Heart right ventricle (tissue), 16 donors: ENCODE data around the gene KHDRBS2. TPM values are rescaled to one million over a fixed set of nuclear protein-coding genes. Genes with fewer than 3 reads are reported as not detected.

Source experiments
- ATAC-seq, 8 donors: fragments of 200-7000 bp; cut with Tn5 transposase; one replicate each; pipeline ENCODE4 v1.9.1; 2020; ENCODE audit warnings: mild to moderate bottlenecking in 8 of 8, moderate library complexity in 8 of 8, moderate number of reproducible peaks in 1 of 8
- DNase-seq, 2 donors: peaks; one replicate each; pipeline ENCODE4 v3.0.0-alpha.2; 2020
- H3K27ac ChIP-seq, 10 donors: fragments of 200-600 bp; sonication (generic) in 2 of 10; one replicate each; pipeline versions ENCODE4 v1.5.0 to v1.8.0; 2020 to 2022; ENCODE audit warnings: mild to moderate bottlenecking in 3 of 10
- H3K27me3 ChIP-seq, 7 donors: fragments of 200-600 bp; one replicate each; pipeline ENCODE4 v1.8.0; 2021 to 2022; ENCODE audit warnings: mild to moderate bottlenecking in 2 of 7
- H3K36me3 ChIP-seq, 9 donors: fragments of 200-600 bp; sonication (generic) in 1 of 9; one replicate each; pipeline versions ENCODE4 v1.5.0 to v1.8.0; 2020 to 2022; ENCODE audit warnings: mild to moderate bottlenecking in 2 of 9
- H3K4me1 ChIP-seq, 9 donors: fragments of 200-600 bp; sonication (generic) in 1 of 9; one replicate each; pipeline versions ENCODE4 v1.5.0 to v1.8.0; 2020 to 2022; ENCODE audit warnings: mild to moderate bottlenecking in 4 of 9
- H3K4me3 ChIP-seq, 10 donors: fragments of 200-600 bp; sonication (generic) in 2 of 10; one replicate each; pipeline versions ENCODE4 v1.5.0 to v1.8.0; 2020 to 2022; ENCODE audit warnings: mild to moderate bottlenecking in 7 of 10, moderate library complexity in 2 of 10
- H3K9me3 ChIP-seq, 11 donors: fragments of 200-600 bp in 10 of 11; sonication (generic) in 2 of 11; one replicate each; pipeline versions ENCODE4 v1.5.0 to v1.8.0; 2013 to 2022; ENCODE audit warnings: mild to moderate bottlenecking in 2 of 11, control low read depth in 1 of 11, moderate library complexity in 1 of 11
- WGBS, 2 donors: extraction: QIAGEN DNeasy Blood & Tissue Kit; methylation state at CpG; one replicate each; pipeline ENCODE4 v1.1.7; 2013; ENCODE audit warnings: inconsistent platforms in 1 of 2; 5-methylcytosine and 5-hydroxymethylcytosine counted together
- intact Hi-C, 10 donors: fragments of 100-400 bp; cut with DNase I; formaldehyde crosslinking; loops; one replicate each; pipeline versions ENCODE4 v1.11.1 to v1.14.2; 2022
- polyA plus RNA-seq, 2 donors: library from polyadenylated mRNA; stranded (reverse); fragments of 200-250 nt; gene quantifications; one replicate each; pipeline ENCODE4 v1.2.3, GENCODE V29; 2013
- total RNA-seq, 10 donors: library from RNA; stranded (reverse); fragmentation: NEBNext Ultra II Directional in 3 of 10; extraction: Animal tissue kit (Norgen Biotek cat#: 25700) in 3 of 10; gene quantifications; one replicate each; pipeline versions ENCODE4 v1.2.1 to v1.2.4, GENCODE V29; 2021 to 2023
- TF ChIP-seq, protein P1 (sequence below), 9 donors: fragments of 200-600 bp; sonication (generic) in 2 of 9; IDR thresholded peaks; one replicate each; pipeline versions ENCODE4 v1.5.0 to v1.8.0; 2021 to 2022; ENCODE audit warnings: antibody characterized with exemption in 9 of 9, mild to moderate bottlenecking in 5 of 9, moderate library complexity in 1 of 9
- donor health status: Arrhythmogenic right ventricular cardiomyopathy.
- donor health status: ischemic (EF 13 %, LVEDD 7.1; RV severe dilation, severe dysfunction).
- donor health status: healthy with polysubstance abuse.
- donor health status: DM: no; HTN: yes; CAD: no.
- donor health status: DM: no; HTN: no; CAD: no.
- donor health status: ischemic (EF 25% LVEDD 6.9; RV normal size, moderate dysfunction).
- donor health status: ischemic (EF 25% LVEDD 5.7; RV mildly dilated, moderate dysfunction).
- donor health status: healthy.
- donor health status: DM: yes; HTN: yes; CAD: no.
- donor health status: Ischemic cardiomyopathy.
- donor health status: ischemic (EF 35%, LVEDD 5.7; RV mildly dilated, moderate dysfunction).
- donor health status: nonischemic (EF 11% LVEDD 7.7; RV severe dilation, severe dysfunction).
- donor health status: DM: yes; HTN: yes; CAD: no.
- donor health status: PGD.
- donor health status: ischemic (EF 29% LVEDD 5.4; RV normal size, mild dysfunction).
- donor health status: nonischemic (EF 23%, LVEDD 6.1; RV moderate dilation, normal function).

The KHDRBS2 gene
- total and polyA plus RNA-seq, 12 donors, result 0.09 to 0.15 (median 0.14) TPM; not detected in 9

DNA sequence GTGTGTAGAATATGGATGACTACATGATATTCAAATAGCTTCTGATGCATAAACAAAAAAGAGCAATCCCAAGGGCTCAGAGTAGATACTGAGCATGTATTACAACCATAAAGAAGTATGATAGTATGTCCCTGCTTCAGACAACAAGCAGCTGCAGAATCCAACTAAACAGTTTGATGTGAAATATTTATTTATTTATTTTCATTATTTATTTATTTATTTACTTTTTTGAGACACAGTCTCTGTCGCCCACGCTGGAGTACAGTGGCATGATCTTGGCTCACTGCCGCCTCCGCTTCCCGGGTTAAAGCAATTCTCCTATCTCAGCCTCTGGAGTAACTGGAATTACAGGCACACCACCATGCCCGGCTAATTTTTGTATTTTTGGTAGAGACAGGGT, 384.3 kb downstream of the KHDRBS2 start:
- Histone ChIP-seq H3K9me3 (peaks cover 0 to 8% (median 0%) of the 10 kb centered on the region in 11 donors), H3K27ac (no peak overlapping the region), H3K4me3 (no peak overlapping the region), H3K4me1 (no peaks in the 10 kb centered on the region), H3K27me3 (no peaks in the 10 kb centered on the region), H3K36me3 (no peaks in the 10 kb centered on the region)
- intact Hi-C loops, result no loop called here
- DNase-seq (no peak), ATAC-seq (no peak)
- WGBS, 2 donors, result 86 to 92% methylated on average over 6 of the region's 6 CpGs
- TF ChIP-seq, protein P1, sequence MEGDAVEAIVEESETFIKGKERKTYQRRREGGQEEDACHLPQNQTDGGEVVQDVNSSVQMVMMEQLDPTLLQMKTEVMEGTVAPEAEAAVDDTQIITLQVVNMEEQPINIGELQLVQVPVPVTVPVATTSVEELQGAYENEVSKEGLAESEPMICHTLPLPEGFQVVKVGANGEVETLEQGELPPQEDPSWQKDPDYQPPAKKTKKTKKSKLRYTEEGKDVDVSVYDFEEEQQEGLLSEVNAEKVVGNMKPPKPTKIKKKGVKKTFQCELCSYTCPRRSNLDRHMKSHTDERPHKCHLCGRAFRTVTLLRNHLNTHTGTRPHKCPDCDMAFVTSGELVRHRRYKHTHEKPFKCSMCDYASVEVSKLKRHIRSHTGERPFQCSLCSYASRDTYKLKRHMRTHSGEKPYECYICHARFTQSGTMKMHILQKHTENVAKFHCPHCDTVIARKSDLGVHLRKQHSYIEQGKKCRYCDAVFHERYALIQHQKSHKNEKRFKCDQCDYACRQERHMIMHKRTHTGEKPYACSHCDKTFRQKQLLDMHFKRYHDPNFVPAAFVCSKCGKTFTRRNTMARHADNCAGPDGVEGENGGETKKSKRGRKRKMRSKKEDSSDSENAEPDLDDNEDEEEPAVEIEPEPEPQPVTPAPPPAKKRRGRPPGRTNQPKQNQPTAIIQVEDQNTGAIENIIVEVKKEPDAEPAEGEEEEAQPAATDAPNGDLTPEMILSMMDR (IDR thresholded peaks at IDR 0.05), result no peak

DNA sequence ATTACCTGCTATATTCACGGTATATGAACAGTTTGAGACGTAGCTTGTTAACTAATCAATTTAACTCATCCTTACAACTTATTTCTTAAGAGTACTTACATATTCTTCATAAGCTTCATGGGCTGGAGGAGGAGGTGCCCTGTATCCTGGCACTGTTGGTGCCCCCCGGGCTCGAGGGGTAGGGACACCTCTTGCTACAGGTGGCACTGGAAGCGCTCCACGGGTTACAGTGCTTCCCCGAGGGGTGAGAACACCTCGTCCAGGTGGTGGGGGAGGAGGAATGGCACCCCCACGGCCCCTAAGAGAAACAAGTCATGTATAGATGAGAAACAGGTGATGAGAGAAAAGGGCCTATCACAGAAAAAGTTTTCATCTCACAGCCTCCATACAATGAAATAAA, 391.5 kb downstream of the KHDRBS2 start:
- Histone ChIP-seq H3K4me1 (no peaks in the 10 kb centered on the region), H3K27me3 (no peaks in the 10 kb centered on the region), H3K4me3 (no peak overlapping the region), H3K36me3 (no peaks in the 10 kb centered on the region), H3K27ac (no peak overlapping the region), H3K9me3 (no peaks in the 10 kb centered on the region)
- TF ChIP-seq, protein P1 (IDR thresholded peaks at IDR 0.05), result no peak
- no peak for ATAC-seq
- 79 to 80% methylated on average over 9 of the region's 9 CpGs for WGBS, 2 donors
- intact Hi-C loops, result no loop called here
- no peak for DNase-seq

DNA sequence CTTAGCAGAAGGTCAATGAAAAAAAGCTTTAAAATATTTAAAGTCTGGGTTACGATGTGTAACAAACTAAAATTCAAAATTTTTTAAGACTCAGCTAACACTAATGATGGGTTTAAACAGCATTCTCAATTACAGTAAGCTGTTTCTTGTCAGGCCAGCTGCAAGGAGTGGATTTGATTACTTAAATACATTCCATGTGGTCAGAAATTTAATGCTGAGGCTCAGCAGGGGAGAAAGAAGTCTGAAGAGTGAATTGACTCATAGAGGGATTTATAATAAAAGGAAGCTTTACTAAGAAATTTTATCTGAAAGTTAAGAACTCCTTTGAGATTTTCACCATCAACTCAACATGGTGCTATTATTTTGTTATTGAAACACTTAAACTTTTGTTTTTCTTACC, 398.6 kb downstream of the KHDRBS2 start:
- 70 to 78% methylated on average over 1 of the region's 1 CpG for WGBS, 2 donors
- no peak for ATAC-seq
- intact Hi-C loops, result no loop called here

DNA sequence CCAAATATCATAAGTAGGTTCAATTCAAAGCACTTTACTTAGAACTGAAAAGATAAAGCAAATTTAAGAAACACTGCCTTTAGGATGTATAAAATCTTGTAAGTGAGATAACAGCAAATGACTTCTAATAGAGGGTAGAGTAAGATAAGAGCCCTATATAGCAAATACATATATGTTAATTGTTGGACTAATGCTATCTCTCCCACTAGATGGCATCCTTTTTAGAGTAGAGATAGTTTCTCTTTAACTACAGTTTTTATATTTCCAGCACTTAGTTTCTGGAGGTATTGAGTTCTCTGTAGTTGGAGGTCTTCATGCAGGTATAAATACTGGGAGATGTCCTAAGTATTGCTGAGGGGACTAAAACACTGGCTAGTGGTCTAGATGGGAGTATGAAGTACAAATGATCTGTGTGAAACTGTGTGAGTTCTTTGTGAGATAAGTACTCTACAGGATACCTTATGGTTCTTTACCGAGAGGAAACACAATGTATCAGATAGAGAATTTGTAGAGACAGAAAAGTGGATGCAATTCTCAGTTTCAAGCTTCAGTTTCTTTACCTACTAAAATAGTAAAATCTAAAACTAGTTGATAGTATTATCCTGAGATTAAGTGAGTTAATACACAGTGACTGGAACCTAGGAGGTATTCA, 399.3 kb downstream of the KHDRBS2 start:
- ATAC-seq (no peak), DNase-seq (no peak)
- Histone ChIP-seq H3K27ac (no peak overlapping the region), H3K27me3 (no peaks in the 10 kb centered on the region), H3K4me3 (no peak overlapping the region), H3K9me3 (no peaks in the 10 kb centered on the region), H3K4me1 (no peaks in the 10 kb centered on the region), H3K36me3 (no peaks in the 10 kb centered on the region)
- intact Hi-C loops, result no loop called here
- TF ChIP-seq, protein P1 (IDR thresholded peaks at IDR 0.05), result no peak
- 28 to 32% methylated on average over 1 of the region's 1 CpG for WGBS, 2 donors

More for the DNA sequence above, 398.6 kb downstream of the KHDRBS2 start:
- Histone ChIP-seq H3K9me3 (no peaks in the 10 kb centered on the region), H3K27me3 (no peaks in the 10 kb centered on the region), H3K36me3 (no peaks in the 10 kb centered on the region), H3K27ac (no peak overlapping the region), H3K4me1 (no peaks in the 10 kb centered on the region), H3K4me3 (no peak overlapping the region)
- no peak for DNase-seq
- TF ChIP-seq, protein P1 (IDR thresholded peaks at IDR 0.05), result no peak
